ENCODE results near the gene RHOBTB1. TPM values are rescaled to one million over a fixed set of nuclear protein-coding genes. Genes with fewer than 3 reads are reported as not detected.

RHOBTB1 gene
- total RNA-seq, 1 experiment from 2014 or later: 2.5 TPM

GRCh38 chr10:60896033-60896432 lies 48.0 kb downstream of the RHOBTB1 start:
- no peak overlapping the region for H3K4me3 Mint-ChIP-seq
- H2AFZ ChIP-seq (ENCODE audit: low read length): no peak overlapping the region

More at GRCh38 chr10:60896033-60896432, 48.0 kb downstream of the RHOBTB1 start:
- no peaks in the 10 kb centered on the region for H3K9me3 Mint-ChIP-seq
- H3K27me3 Mint-ChIP-seq (ENCODE audit: low read depth): no peaks in the 10 kb centered on the region
- Histone ChIP-seq H2BK120ac (ENCODE audit: low read depth, low read length, poor library complexity, severe bottlenecking) (no peak overlapping the region), H2BK5ac (ENCODE audit: insufficient read length, low read length) (no peak overlapping the region), H3K4ac (ENCODE audit: low read depth, low read length) (no peak overlapping the region), H3K23ac (ENCODE audit: insufficient read length, low read depth, low read length) (no peak overlapping the region), H2AK5ac (ENCODE audit: insufficient read length, low read length) (no peak overlapping the region), H3T11ph (ENCODE audit: low read length) (no peak overlapping the region), H3K9me3 (ENCODE audit: control insufficient read depth, low read depth, low read length) (no peaks in the 10 kb centered on the region), H2BK12ac (ENCODE audit: insufficient read length, low read depth, low read length) (no peak overlapping the region), H3K14ac (ENCODE audit: insufficient read depth, low read length) (no peak overlapping the region), H3K4me1 (ENCODE audit: insufficient read depth, low read length) (no peaks in the 10 kb centered on the region), H4K8ac (replicated peaks; ENCODE audit: insufficient read length, low read depth, low read length) (no peak overlapping the region), H4K5ac (ENCODE audit: insufficient read length, low read depth, low read length) (no peak overlapping the region), H3K18ac (ENCODE audit: insufficient read length, low read depth, low read length) (no peak overlapping the region), H4K20me1 (ENCODE audit: control insufficient read depth, insufficient read depth, insufficient read length) (no peaks in the 10 kb centered on the region), H3K23me2 (ENCODE audit: insufficient read length, low read depth, low read length, poor library complexity, severe bottlenecking) (no peaks in the 10 kb centered on the region), H3K79me1 (ENCODE audit: insufficient read depth, low read depth, low read length, poor library complexity, severe bottlenecking) (no peaks in the 10 kb centered on the region), H2BK20ac (ENCODE audit: low read depth, low read length, poor library complexity, severe bottlenecking) (no peak overlapping the region), H3K27me3 (ENCODE audit: insufficient read depth, low read length) (no peaks in the 10 kb centered on the region), H4K91ac (ENCODE audit: insufficient read length, low read depth, low read length) (no peak overlapping the region), H2BK15ac (ENCODE audit: low read depth, low read length) (no peak overlapping the region), H3K56ac (ENCODE audit: insufficient read length, low read depth, low read length) (no peak overlapping the region), H3K79me2 (ENCODE audit: insufficient read depth, low read length) (no peaks in the 10 kb centered on the region), H3K4me2 (ENCODE audit: insufficient read depth, insufficient read length, low read length) (no peak overlapping the region), H3K9ac (ENCODE audit: extremely low read depth, insufficient read length, low read length) (no peak overlapping the region), H3K27ac (ENCODE audit: insufficient read length, low read depth, low read length) (no peak overlapping the region)
- no peak for DNase-seq
- H3K27ac Mint-ChIP-seq: no peak overlapping the region
- peaks cover 0 to 5% of the 10 kb centered on the region in 2 experiments; a peak in 1 of 4 replicates for H3K4me1 Mint-ChIP-seq
- no peak for TF ChIP-seq CTCF (conservative IDR thresholded peaks at IDR 0.05)
- peaks cover 0 to 2% (median 0%) of the 10 kb centered on the region in 3 experiments; a peak in 1 of 7 replicates for H3K36me3 Mint-ChIP-seq (ENCODE audit: insufficient read depth in 1 of 3, low read depth in 3 of 3)

Data from H9 (cell line).